ENCODE measurements around the gene JADE2.

The JADE2 gene

GRCh38 chr5:134545070-134545868 lies 19.8 kb downstream of the JADE2 start:
- Histone ChIP-seq H3K4me1 (ENCODE audit: control insufficient read depth, insufficient read depth, low read length) (no peaks in the 10 kb centered on the region), H3K36me3 (ENCODE audit: control insufficient read depth in 2 of 2, insufficient read depth in 1 of 2, low read length in 2 of 2) (no peaks in the 10 kb centered on the region; a peak in 1 of 3 replicates), H3K9me3 (ENCODE audit: control insufficient read depth, insufficient read depth, low read depth, low read length) (no peaks in the 10 kb centered on the region), H3K27ac (ENCODE audit: extremely low read depth, low read depth, low read length) (no peak overlapping the region), H3K4me3 (ENCODE audit: low read depth, low read length) (no peak overlapping the region)
- POLR2A ChIA-PET: interaction anchor here (0.6 kb wide), 1 partner anchor 131 kb away, joined by 3 read pairs; no protein-coding TSS in a partner anchor
- CTCF ChIA-PET: interaction anchor here (0.8 kb wide), 1 partner anchor 18 kb away, joined by 3 read pairs; no protein-coding TSS in a partner anchor
- TF ChIP-seq GLIS1 (tag by site-specific recombination; IDR thresholded peaks at IDR 0.05): peak; percentile 22; the same call in 1 of the 2 replicates
- TF ChIP-seq YY1 (tag by site-specific recombination; IDR thresholded peaks at IDR 0.05): no peak
- 0 out of 2 replicates have a peak, but pooled peaks have one; percentile 15 for TF ChIP-seq ZBTB8A (tag by site-specific recombination; IDR thresholded peaks at IDR 0.05)
- TF ChIP-seq ZNF76 (tag by site-specific recombination; IDR thresholded peaks at IDR 0.05; ENCODE audit: borderline replicate concordance, low read depth): no peak
- no peak for TF ChIP-seq ZBTB44 (tag by site-specific recombination; IDR thresholded peaks at IDR 0.05)
- TF ChIP-seq ZFP3 (tag by site-specific recombination; IDR thresholded peaks at IDR 0.05; ENCODE audit: low read depth): no peak
- no peak for TF ChIP-seq ZNF223 (tag by site-specific recombination; IDR thresholded peaks at IDR 0.05)
- TF ChIP-seq ZNF138 (tag by site-specific recombination; IDR thresholded peaks at IDR 0.05; ENCODE audit: borderline replicate concordance): no peak
- no peak for TF ChIP-seq ZFP69B (tag by site-specific recombination; IDR thresholded peaks at IDR 0.05)
- TF ChIP-seq ZNF529 (tag by site-specific recombination; IDR thresholded peaks at IDR 0.05; ENCODE audit: insufficient replicate concordance): no peak

DNA sequence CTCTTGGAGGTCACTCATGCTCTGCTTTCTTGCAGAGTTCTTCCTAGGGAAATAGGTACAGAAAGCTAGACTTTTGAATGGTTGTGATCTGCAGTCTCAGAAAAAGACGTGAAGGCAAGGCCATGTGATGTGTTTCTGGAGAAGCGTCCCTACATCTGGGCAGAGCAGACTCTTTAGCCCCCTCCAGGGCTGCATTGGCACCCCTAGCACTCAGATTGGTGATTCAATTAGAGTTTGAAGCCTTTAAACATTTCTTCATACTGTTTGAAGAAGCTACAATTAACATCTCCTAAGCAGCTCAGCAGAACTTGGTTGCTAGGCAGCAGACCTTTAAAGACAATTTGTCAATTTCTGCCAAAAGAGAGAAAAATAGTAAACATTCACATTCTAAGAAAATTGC lies 21.6 kb downstream of the JADE2 start:
- POLR2A ChIA-PET: interaction anchor here (0.8 kb wide), 1 partner anchor 81 kb away, joined by 3 read pairs; no protein-coding TSS in a partner anchor
- TF ChIP-seq ZNF335 (tag by site-specific recombination; conservative IDR thresholded peaks at IDR 0.05) (no peak), ZNF16 (tag by site-specific recombination; IDR thresholded peaks at IDR 0.05; ENCODE audit: low read depth) (no peak), ZNF138 (tag by site-specific recombination; IDR thresholded peaks at IDR 0.05; ENCODE audit: borderline replicate concordance) (no peak), ZNF514 (tag by site-specific recombination; IDR thresholded peaks at IDR 0.05) (no peak), TSHZ1 (tag by site-specific recombination; IDR thresholded peaks at IDR 0.05; ENCODE audit: borderline replicate concordance) (no peak), ZNF701 (tag by site-specific recombination; IDR thresholded peaks at IDR 0.05) (no peak), ZNF529 (tag by site-specific recombination; IDR thresholded peaks at IDR 0.05; ENCODE audit: insufficient replicate concordance) (no peak), KLF8 (tag by site-specific recombination; IDR thresholded peaks at IDR 0.05) (no peak), YY2 (tag by site-specific recombination; IDR thresholded peaks at IDR 0.05) (no peak), ZNF660 (tag by site-specific recombination; IDR thresholded peaks at IDR 0.05) (no peak), EGR2 (tag by site-specific recombination; IDR thresholded peaks at IDR 0.05; ENCODE audit: low read depth) (no peak), ZNF558 (tag by site-specific recombination; IDR thresholded peaks at IDR 0.05) (no peak), ZNF37A (tag by site-specific recombination; IDR thresholded peaks at IDR 0.05) (no peak), ZNF362 (tag by site-specific recombination; IDR thresholded peaks at IDR 0.05) (no peak), MEIS1 (CRISPR knock-in tag; IDR thresholded peaks at IDR 0.05; ENCODE audit: borderline replicate concordance) (no peak), SCRT2 (tag by site-specific recombination; IDR thresholded peaks at IDR 0.05) (no peak), ZBTB44 (tag by site-specific recombination; IDR thresholded peaks at IDR 0.05) (no peak), FEZF1 (tag by site-specific recombination; IDR thresholded peaks at IDR 0.05) (no peak)
- Histone ChIP-seq H3K9me3 (ENCODE audit: control insufficient read depth, insufficient read depth, low read depth, low read length) (no peaks in the 10 kb centered on the region), H3K36me3 (ENCODE audit: control insufficient read depth in 2 of 2, insufficient read depth in 1 of 2, low read length in 2 of 2) (no peaks in the 10 kb centered on the region; a peak in 1 of 3 replicates), H3K27ac (ENCODE audit: extremely low read depth, low read depth, low read length) (no peak overlapping the region), H3K4me3 (ENCODE audit: low read depth, low read length) (no peak overlapping the region), H3K4me1 (ENCODE audit: control insufficient read depth, insufficient read depth, low read length) (no peaks in the 10 kb centered on the region)
- CTCF ChIA-PET: interaction anchor here (0.5 to 2.1 kb wide), 5 partner anchors 10 to 136 kb away, joined by 3 to 9 read pairs (median 3); no protein-coding TSS in a partner anchor
